Ishikawa (cell line): ENCODE measurements around the gene HEPH.

Experiments
- CEBPB ChIP-seq: IDR thresholded peaks from 2 replicates; pipeline ENCODE4 v1.6.1; 2012
- CREB1 ChIP-seq: IDR thresholded peaks from 2 replicates; pipeline ENCODE4 v1.6.1; 2012; ENCODE audit warnings: low read depth
- EGR1 ChIP-seq: IDR thresholded peaks from 2 replicates; pipeline ENCODE4 v1.6.1; 2012
- EP300 ChIP-seq: IDR thresholded peaks from 2 replicates; pipeline ENCODE4 v1.6.1; 2012; ENCODE audit warnings: borderline replicate concordance
- FOXM1 ChIP-seq: IDR thresholded peaks from 2 replicates; pipeline ENCODE4 v1.6.1; 2012; ENCODE audit warnings: low read depth, borderline replicate concordance
- MAX ChIP-seq: IDR thresholded peaks from 2 replicates; pipeline ENCODE4 v1.6.1; 2012
- NFIC ChIP-seq: IDR thresholded peaks from 2 replicates; pipeline ENCODE4 v1.6.1; 2012
- RAD21 ChIP-seq: IDR thresholded peaks from 2 replicates; pipeline ENCODE4 v1.6.1; 2012; ENCODE audit warnings: low read depth
- REST ChIP-seq: IDR thresholded peaks from 2 replicates; pipeline ENCODE4 v1.6.1; 2012; ENCODE audit warnings: low read depth, mild to moderate bottlenecking
- TAF1 ChIP-seq: IDR thresholded peaks from 2 replicates; pipeline ENCODE4 v1.6.1; 2012; ENCODE audit warnings: low read depth, mild to moderate bottlenecking
- TCF12 ChIP-seq: IDR thresholded peaks from 2 replicates; pipeline ENCODE4 v1.6.1; 2012; ENCODE audit warnings: low read depth
- TEAD4 ChIP-seq: IDR thresholded peaks from 2 replicates; pipeline ENCODE4 v1.6.1; 2012
- USF1 ChIP-seq: IDR thresholded peaks from 2 replicates; pipeline ENCODE4 v1.6.1; 2012
- YY1 ChIP-seq: IDR thresholded peaks from 2 replicates; pipeline ENCODE4 v1.6.1; 2012; ENCODE audit warnings: low read depth
- ZBTB7A ChIP-seq: IDR thresholded peaks from 2 replicates; pipeline ENCODE4 v1.6.1; 2012; ENCODE audit warnings: low read depth

HEPH gene

GRCh38 chrX:66191563-66191962 is 27.5 kb downstream of the HEPH start:
- no peak for TF ChIP-seq REST

- TF ChIP-seq RAD21: no peak
- no peak for TF ChIP-seq NFIC
- TF ChIP-seq TEAD4: no peak
- TF ChIP-seq MAX: no peak
- TF ChIP-seq FOXM1: no peak
- TF ChIP-seq YY1: no peak
- TF ChIP-seq EGR1: no peak
- no peak for TF ChIP-seq TCF12
- TF ChIP-seq CEBPB: no peak
- TF ChIP-seq ZBTB7A: no peak
- no peak for TF ChIP-seq USF1
- no peak for TF ChIP-seq REST
- TF ChIP-seq TAF1: no peak
- TF ChIP-seq CREB1: no peak
- no peak for TF ChIP-seq EP300
Measured at GRCh38 chrX:66193821-66194220, 29.8 kb downstream of the HEPH start.

GRCh38 chrX:66200050-66200664 is 36.1 kb downstream of the HEPH start:
- TF ChIP-seq CREB1 (no peak), ZBTB7A (no peak), EGR1 (no peak), EP300 (no peak), YY1 (no peak), TAF1 (no peak), NFIC (no peak), FOXM1 (no peak), TEAD4 (no peak), REST (no peak), MAX (no peak), USF1 (no peak), CEBPB (no peak), RAD21 (no peak), TCF12 (no peak)

- TF ChIP-seq TEAD4 (no peak), CEBPB (no peak), FOXM1 (no peak), EGR1 (no peak), YY1 (no peak)
Measured at GRCh38 chrX:66200855-66201795, 37.1 kb downstream of the HEPH start.
